GM18502 (cell line): ENCODE measurements around the gene FSTL4.

ENCODE experiments used
- ATAC-seq: cut with Tn5 transposase; IDR thresholded peaks from one replicate; pipeline ENCODE4 v1.9.1; 2021; ENCODE audit warnings: mild to moderate bottlenecking; ENCODE audit not compliant: unreplicated experiment, poor library complexity

Gene FSTL4

GRCh38 chr5:133359861-133360260 lies 252.5 kb downstream of the FSTL4 start:
- no peak for ATAC-seq

DNA sequence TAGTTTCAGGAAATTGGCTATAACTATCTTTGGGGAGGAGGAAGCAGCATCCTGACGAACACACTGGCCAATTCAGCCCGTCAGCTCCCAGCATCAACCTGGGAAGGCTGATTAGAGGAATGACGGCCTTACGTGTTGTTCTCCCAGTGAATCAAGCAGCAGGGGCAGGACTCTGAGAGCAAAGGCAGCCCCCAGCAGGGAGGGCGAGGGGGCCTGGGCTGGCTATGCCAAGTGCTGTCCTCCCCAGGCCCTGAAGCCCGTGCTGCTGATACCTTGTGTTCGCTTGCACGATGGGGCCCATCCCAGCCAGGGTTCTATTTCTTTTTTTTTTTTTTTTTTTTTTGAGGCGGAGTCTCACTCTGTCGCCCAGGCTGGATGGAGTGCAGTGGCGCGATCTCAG lies 254.1 kb downstream of the FSTL4 start:
- ATAC-seq: no peak

GRCh38 chr5:133357758-133358157 lies 254.6 kb downstream of the FSTL4 start:
- ATAC-seq: no peak

DNA sequence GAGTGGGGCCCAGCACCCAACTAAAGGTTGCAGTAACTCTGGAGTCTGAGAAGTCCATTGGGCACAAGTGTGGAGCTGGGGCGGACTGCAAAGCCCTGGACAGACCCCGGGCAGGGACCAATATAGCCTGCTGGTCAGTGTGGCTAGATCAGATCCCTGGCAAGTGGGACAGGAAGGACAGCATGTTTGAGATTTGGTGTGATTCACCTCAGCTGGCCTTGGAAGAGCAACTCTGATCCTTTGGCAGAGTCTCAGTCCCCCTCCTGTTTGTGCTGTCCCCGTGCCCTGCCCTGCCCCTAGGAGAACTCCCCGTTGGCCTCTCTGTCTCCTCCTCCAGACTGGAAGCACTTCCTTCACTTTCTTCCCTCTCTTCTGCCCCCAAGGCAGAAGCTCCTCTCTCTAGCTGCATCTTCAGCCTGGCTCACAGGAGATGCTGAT lies 255.3 kb downstream of the FSTL4 start:
- no peak for ATAC-seq

DNA sequence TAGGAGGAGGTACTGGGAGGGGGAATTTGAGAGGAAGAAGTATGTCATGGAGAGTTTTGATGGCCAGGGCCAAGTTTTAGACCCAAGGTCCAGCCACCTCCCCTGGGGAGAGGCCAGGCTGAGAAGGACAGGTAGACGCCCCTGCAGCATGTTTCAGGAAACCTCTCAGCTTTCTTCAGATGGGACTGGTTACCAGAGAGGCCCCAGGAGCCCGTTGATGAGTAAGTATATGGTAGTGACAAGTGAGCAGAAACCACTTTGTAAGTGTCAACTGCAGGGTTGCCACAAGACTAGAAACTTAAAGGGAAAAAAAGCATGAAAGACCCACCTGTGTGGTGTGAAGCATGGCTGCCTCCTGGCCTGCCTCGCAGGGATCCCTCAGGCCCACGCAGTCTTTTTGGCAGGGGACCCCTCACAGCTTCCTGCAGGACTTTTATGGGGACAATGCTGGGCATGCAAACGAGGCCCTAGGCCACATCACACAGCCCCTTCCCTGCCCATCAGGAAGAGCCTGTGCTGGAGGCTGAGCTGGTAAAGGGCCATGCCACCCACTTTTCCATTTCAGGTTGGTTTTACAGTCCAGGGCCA lies 255.9 kb downstream of the FSTL4 start:
- ATAC-seq: no peak

DNA sequence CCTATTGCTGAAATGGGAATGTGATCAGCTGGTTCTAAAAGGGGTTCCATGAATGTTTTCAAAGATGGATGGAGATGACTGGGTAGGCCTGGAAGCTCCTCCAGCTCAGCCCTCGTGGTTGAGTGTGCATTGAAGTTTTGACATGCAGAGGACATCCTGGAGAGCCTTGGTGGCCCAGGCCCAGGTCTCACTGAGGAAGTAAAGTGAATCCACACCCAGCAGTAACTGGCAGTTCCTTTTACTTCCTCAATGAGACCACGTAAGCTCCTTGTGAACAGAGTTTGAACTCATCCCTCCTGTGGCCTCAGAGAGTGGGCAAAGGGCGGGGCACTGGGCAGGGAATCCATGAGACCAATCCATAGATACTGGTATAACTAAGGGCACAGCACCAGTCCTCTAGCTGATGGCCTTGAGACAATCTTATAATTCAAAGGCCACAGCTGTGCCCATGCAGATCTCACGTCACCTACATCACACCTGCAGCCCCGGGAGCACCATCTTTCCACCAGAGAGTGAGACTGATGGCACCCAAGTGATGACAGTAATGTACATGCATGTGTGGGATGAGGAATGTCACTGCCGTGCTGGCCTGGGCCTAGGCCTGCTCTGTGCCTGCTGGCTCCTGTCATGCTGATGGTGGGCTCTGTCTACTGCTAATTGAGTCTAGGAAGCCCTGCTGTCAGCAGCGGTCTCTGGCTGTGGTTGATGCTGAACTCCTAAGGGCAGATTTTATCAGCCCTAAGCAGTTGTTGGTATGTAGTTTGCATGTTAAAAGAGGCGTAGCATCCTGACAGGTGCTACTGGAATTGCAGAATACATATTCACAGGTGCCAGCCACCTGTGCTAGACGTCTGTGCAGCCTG lies 257.8 kb downstream of the FSTL4 start:
- ATAC-seq: no peak

- no peak for ATAC-seq
Measured at GRCh38 chr5:133353741-133354140, 258.6 kb downstream of the FSTL4 start.

- ATAC-seq: no peak
Measured at GRCh38 chr5:133348406-133348805, 263.9 kb downstream of the FSTL4 start.

DNA sequence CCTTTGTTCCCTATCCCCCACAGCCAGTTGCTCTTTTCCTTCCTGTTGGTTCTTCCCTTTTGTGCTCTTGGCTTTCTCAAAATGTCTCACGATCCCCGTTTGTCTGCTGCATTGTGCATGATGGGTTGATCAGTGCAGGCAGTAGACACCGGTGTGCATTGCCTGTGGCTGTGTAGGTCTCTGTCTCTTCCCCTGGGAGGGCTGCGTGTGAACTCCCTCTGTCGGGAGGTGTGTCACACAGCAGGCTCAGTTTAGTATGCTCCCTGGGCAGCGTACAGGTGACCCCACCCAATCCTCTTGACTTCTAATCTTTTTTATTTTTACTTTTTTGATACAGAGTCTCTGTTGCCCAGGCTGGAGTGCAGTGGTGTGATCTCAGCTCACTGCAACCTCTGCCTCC lies 265.3 kb downstream of the FSTL4 start:
- no peak for ATAC-seq

- no peak for ATAC-seq
Measured at GRCh38 chr5:133344266-133344665, 268.1 kb downstream of the FSTL4 start.

- no peak for ATAC-seq
Measured at GRCh38 chr5:133343196-133343595, 269.1 kb downstream of the FSTL4 start.

GRCh38 chr5:133341915-133342710 lies 270.2 kb downstream of the FSTL4 start:
- ATAC-seq: no peak

DNA sequence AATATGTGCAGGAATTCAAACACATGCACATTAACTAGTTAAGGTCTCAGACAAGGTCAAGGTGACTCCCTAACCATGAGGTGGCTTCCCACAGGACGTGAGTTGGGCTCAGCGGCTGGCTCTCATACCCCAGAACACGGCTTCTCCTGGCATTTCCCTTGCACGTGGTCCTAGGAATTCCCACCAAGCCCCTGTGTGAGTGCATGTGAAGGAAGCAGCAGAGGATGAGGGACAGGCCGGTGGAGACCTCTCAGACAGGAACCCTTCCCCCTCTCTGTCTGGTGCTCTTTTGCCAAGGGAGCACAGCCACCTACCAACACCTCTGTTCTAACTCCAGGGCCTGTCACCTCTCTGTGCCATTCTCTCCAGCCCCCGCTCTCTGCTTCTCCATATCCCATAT lies 271.0 kb downstream of the FSTL4 start:
- ATAC-seq: no peak

DNA sequence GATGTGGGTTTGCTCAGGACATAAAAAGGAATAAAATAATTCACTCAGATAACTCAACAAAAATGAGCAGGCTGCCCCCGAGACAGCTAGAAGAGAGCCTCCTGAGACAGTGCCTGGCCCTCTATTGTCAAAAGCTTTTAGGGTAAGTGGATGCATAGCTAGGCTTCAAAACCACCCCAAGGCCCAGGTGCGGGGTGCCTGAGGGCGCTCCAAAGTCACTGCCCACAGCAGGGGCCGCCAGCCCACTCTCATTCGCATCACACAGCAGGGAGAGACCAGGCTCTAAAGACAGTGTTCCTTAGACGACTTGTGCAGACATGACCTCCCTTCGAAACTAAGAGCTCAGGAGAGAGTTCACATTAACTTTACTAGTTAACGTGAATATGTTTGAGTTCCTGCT lies 271.5 kb downstream of the FSTL4 start:
- no peak for ATAC-seq

GRCh38 chr5:133340002-133340755 lies 272.2 kb downstream of the FSTL4 start:
- no peak for ATAC-seq

DNA sequence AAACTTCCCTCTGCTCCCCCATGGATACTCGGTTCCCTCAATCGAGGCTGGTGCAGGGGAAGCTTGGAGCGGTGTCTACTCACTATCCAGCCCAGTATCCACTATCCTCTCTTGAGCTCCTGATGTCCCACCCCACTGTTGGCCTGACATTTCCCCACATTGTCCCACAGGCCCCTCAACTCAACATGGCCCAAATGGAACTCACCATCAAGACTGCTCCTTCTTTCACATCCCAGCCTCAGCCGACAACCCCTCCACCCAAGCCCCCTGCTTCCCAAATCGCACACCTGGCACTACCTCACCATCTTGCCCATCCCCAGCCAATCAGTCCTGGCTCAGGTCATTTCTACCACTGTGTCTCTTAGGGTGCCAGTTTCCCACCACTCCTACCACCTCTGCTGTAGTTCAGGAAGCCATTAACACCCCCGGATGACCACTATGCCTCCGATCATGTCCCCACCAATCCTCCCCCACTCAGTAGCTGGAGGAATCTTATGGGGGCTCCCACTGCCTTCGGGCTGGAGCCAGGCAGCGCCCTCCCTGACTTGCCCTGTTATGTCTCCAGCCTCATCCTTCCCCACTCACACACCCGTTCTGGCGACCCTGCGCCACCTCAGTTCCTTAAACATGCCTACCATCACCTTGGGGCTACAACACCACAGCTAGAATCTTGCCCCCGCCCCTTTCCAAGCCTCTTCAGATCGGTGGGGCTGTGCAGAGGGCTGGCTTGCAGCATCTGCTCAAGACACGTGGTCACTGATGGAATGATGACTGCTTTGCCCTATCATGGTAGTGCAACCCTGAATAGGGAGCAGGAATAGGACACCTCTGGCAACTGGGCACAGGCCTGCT lies 273.6 kb downstream of the FSTL4 start:
- no peak for ATAC-seq

DNA sequence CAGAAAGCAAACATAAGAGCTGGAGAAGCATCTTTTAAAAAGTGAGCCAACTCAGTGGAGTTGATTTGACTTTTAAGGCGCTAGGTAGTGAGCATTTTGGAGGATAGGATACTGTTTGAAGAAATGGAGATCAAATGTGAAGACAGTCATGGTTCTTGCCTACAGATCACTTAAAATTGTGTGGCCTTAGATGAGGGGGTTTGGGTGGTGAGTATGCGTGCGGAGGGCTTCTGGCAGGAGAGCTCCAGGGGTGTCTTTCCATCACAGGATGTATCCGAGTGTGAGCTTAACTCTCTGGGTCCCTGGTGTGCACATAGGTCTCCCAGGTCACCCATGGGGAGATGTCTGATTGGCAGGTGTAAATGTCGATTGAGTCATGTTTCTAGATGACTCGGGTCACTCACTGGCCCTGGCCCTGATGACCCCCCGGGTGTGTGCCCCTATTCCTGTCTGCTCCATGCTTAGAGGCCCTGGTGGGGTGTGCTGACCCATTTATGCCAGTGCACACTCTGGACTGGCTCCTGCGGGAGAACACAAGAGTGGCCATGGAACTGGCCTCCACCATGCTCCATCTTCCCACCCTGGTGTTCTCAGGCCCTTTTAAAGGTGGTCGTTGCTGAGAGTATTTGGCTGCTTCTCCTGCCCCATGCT lies 274.4 kb downstream of the FSTL4 start:
- no peak for ATAC-seq

DNA sequence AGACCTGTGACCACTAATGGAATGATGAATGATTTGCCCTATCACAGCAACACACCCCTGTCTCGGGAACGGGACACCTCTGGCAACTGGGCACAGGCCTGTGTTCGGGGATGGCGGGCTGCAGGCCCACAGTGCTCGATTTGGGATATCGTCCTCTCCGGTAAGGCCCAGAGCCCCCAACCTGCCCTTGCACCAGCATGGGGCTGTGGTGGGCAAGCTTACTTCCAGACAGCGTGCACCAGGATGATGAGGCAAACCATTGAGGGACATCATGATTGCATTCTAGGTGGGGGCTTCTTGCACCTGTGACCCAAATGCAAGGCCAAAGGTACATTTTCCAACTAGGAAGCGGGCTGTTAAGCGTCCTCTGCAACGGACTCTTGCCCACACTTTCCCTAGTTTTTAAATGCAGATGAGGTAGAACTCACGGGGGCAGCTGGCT lies 275.4 kb downstream of the FSTL4 start:
- ATAC-seq: no peak
